Bronchial epithelial cell (primary cell): ENCODE data around the gene KRTAP10-2. TPM values are rescaled to one million over a fixed set of nuclear protein-coding genes. Genes with fewer than 3 reads are reported as not detected.

Experiments
- DNase-seq: peaks from one replicate; pipeline ENCODE4 v3.0.0-alpha.2; 2010; ENCODE audit warnings: low read depth
- FAIRE-seq: peaks from 2 replicates; lab custom pipeline; 2011; peaks lifted over from hg19 to GRCh38; lab: Jason Lieb, UNC
- H3K27me3 ChIP-seq: 2 replicates; pipeline ENCODE4 v1.5.1; 2011; ENCODE audit warnings: low read length; ENCODE audit not compliant: control insufficient read depth, insufficient read depth
- H3K36me3 ChIP-seq: 2 replicates; pipeline ENCODE4 v1.5.1; 2011; ENCODE audit warnings: low read length; ENCODE audit not compliant: control insufficient read depth, insufficient read depth
- H3K4me3 ChIP-seq: 2 replicates; pipeline ENCODE4 v1.5.1; 2011; ENCODE audit warnings: mild to moderate bottlenecking, low read depth, low read length, control low read depth
- CTCF ChIP-seq: IDR thresholded peaks from 2 replicates; pipeline ENCODE4 v1.5.1; 2011; ENCODE audit warnings: mild to moderate bottlenecking, moderate library complexity, low read length, control low read depth, inconsistent platforms; ENCODE audit not compliant: insufficient read depth, severe bottlenecking
- total RNA-seq: library from RNA; depleted of rRNA; stranded (reverse); fragments of >200 nt; gene quantifications from 2 replicates; pipeline ENCODE4 v1.2.1, GENCODE V29; 2014

KRTAP10-2 gene
- total RNA-seq, 1 donor from 2014 or later, result not detected

GRCh38 chr21:44568261-44568660, 17.0 kb upstream of the KRTAP10-2 start:
- no peak for FAIRE-seq
- Histone ChIP-seq H3K4me3 (no peak overlapping the region), H3K36me3 (no peaks in the 10 kb centered on the region), H3K27me3 (no peaks in the 10 kb centered on the region)
- no peak for DNase-seq
- TF ChIP-seq CTCF, result no peak

- TF ChIP-seq CTCF, result no peak
- H3K4me3 ChIP-seq, result no peak overlapping the region
- H3K27me3 ChIP-seq, result no peaks in the 10 kb centered on the region
- H3K36me3 ChIP-seq, result no peaks in the 10 kb centered on the region
- no peak for FAIRE-seq
- DNase-seq, result no peak
These were observed 16.3 kb upstream of the KRTAP10-2 start for GRCh38 chr21:44567481-44568171.

GRCh38 chr21:44566403-44566802, 15.1 kb upstream of the KRTAP10-2 start:
- no peaks in the 10 kb centered on the region for H3K27me3 ChIP-seq
- FAIRE-seq (no peak), DNase-seq (no peak)
- H3K4me3 ChIP-seq, result no peak overlapping the region
- TF ChIP-seq CTCF, result no peak
- H3K36me3 ChIP-seq, result no peaks in the 10 kb centered on the region

GRCh38 chr21:44564886-44565598, 13.7 kb upstream of the KRTAP10-2 start:
- no peaks in the 10 kb centered on the region for H3K36me3 ChIP-seq
- no peak for DNase-seq
- no peak overlapping the region for H3K4me3 ChIP-seq
- no peak for TF ChIP-seq CTCF
- no peaks in the 10 kb centered on the region for H3K27me3 ChIP-seq
- FAIRE-seq, result no peak

GRCh38 chr21:44564099-44564498, 12.8 kb upstream of the KRTAP10-2 start:
- TF ChIP-seq CTCF, result no peak
- H3K27me3 ChIP-seq, result no peaks in the 10 kb centered on the region
- no peak for FAIRE-seq
- DNase-seq, result no peak
- H3K4me3 ChIP-seq, result no peak overlapping the region
- no peaks in the 10 kb centered on the region for H3K36me3 ChIP-seq
